MM.1S (cell line): Measurements from ENCODE around the gene TMEM134.

Experiments used
- DNase-seq: peaks from one replicate; pipeline ENCODE4 v3.0.0-alpha.2; 2015
- H2AFZ ChIP-seq: fragments of 300-600 bp; sonication (generic); 2 replicates; pipeline ENCODE4 v1.6.0; 2016; ENCODE audit warnings: antibody characterized with exemption, low read length
- H3F3A ChIP-seq: fragments of 300-600 bp; sonication (generic); 2 replicates; pipeline ENCODE4 v1.6.1; 2016; ENCODE audit warnings: mild to moderate bottlenecking, antibody characterized with exemption, low read length, moderate library complexity, mixed read lengths; ENCODE audit not compliant: insufficient read depth
- H3K27ac ChIP-seq: fragments of 300-600 bp; sonication (generic); 2 replicates; pipeline ENCODE4 v1.5.1; 2016; ENCODE audit warnings: mild to moderate bottlenecking, low read length
- H3K27me3 ChIP-seq: fragments of 300-600 bp; sonication (generic); replicated peaks from 2 replicates; pipeline ENCODE4 v1.6.0; 2016; ENCODE audit warnings: low read length; ENCODE audit not compliant: insufficient read depth
- H3K36me3 ChIP-seq: fragments of 300-600 bp; sonication (generic); replicated peaks from 2 replicates; pipeline ENCODE4 v1.6.1; 2016; ENCODE audit warnings: mild to moderate bottlenecking, low read length, mixed read lengths; ENCODE audit not compliant: insufficient read depth
- H3K4me1 ChIP-seq: fragments of 300-600 bp; sonication (generic); 2 replicates; pipeline ENCODE4 v1.6.1; 2016; ENCODE audit warnings: low read length, mixed read lengths
- H3K4me2 ChIP-seq: fragments of 300-600 bp; sonication (generic); 2 replicates; pipeline ENCODE4 v1.6.0; 2016; ENCODE audit warnings: low read depth, low read length
- H3K4me3 ChIP-seq: fragments of 300-600 bp; sonication (generic); 2 replicates; pipeline ENCODE4 v1.5.1; 2016; ENCODE audit warnings: low read length, mixed read lengths
- H3K79me2 ChIP-seq: fragments of 300-600 bp; sonication (generic); 2 replicates; pipeline ENCODE4 v1.6.1; 2016; ENCODE audit warnings: mixed run types, low read length, mixed read lengths
- H3K9ac ChIP-seq: fragments of 300-600 bp; sonication (generic); 2 replicates; pipeline ENCODE4 v1.6.1; 2016; ENCODE audit warnings: low read length, mixed read lengths
- H3K9me2 ChIP-seq: fragments of 300-600 bp; sonication (generic); replicated peaks from 2 replicates; pipeline ENCODE4 v1.6.1; 2016; ENCODE audit warnings: mild to moderate bottlenecking, low read length, mixed read lengths; ENCODE audit not compliant: insufficient read depth
- H3K9me3 ChIP-seq: fragments of 300-600 bp; sonication (generic); replicated peaks from 2 replicates; pipeline ENCODE4 v1.6.1; 2016; ENCODE audit warnings: mild to moderate bottlenecking, low read length, mixed read lengths; ENCODE audit not compliant: insufficient read depth
- H4K20me1 ChIP-seq: fragments of 300-600 bp; sonication (generic); 2 replicates; pipeline ENCODE4 v1.6.1; 2016; ENCODE audit warnings: mild to moderate bottlenecking, low read length, moderate library complexity, mixed read lengths; ENCODE audit not compliant: insufficient read depth
- CTCF ChIP-seq: fragments of 300-600 bp; sonication (generic); IDR thresholded peaks from 2 replicates; pipeline ENCODE4 v1.5.1; 2016; ENCODE audit warnings: antibody characterized with exemption, low read length, mixed read lengths
- EZH2 ChIP-seq: fragments of 300-600 bp; sonication (generic); optimal IDR thresholded peaks from 2 replicates; pipeline ENCODE3; 2017; ENCODE audit warnings: low read depth, mild to moderate bottlenecking, antibody characterized with exemption, low read length, mixed read lengths
- EZH2phosphoT487 ChIP-seq: fragments of 300-600 bp; sonication (generic); IDR thresholded peaks from 2 replicates; pipeline ENCODE4 v1.6.1; 2018; ENCODE audit warnings: antibody characterized with exemption, low read length

TMEM134 gene

GRCh38 chr11:67492801-67493547 is 23.9 kb upstream of the TMEM134 start:
- no peaks in the 10 kb centered on the region for H3K79me2 ChIP-seq
- H3F3A ChIP-seq: no peaks in the 10 kb centered on the region
- H3K4me3 ChIP-seq: no peak overlapping the region
- H3K4me2 ChIP-seq: no peak overlapping the region
- H2AFZ ChIP-seq: no peak overlapping the region
- H3K9ac ChIP-seq: no peak overlapping the region
- H4K20me1 ChIP-seq: no peaks in the 10 kb centered on the region
- H3K27ac ChIP-seq: no peak overlapping the region
- peaks cover 11% of the 10 kb centered on the region; the same call in 1 of the 2 replicates for H3K27me3 ChIP-seq
- H3K36me3 ChIP-seq: no peaks in the 10 kb centered on the region
- H3K9me2 ChIP-seq: no peaks in the 10 kb centered on the region
- H3K4me1 ChIP-seq: no peaks in the 10 kb centered on the region
- no peak for TF ChIP-seq CTCF
- no peak for TF ChIP-seq EZH2phosphoT487
- no peak for TF ChIP-seq EZH2
- DNase-seq: no peak
- H3K9me3 ChIP-seq: no peaks in the 10 kb centered on the region

- no peak overlapping the region for H3K9ac ChIP-seq
- H3K27me3 ChIP-seq: peaks cover 4% of the 10 kb centered on the region; the same call in 1 of the 2 replicates
- H4K20me1 ChIP-seq: no peaks in the 10 kb centered on the region
- H3K9me3 ChIP-seq: no peaks in the 10 kb centered on the region
- H3K79me2 ChIP-seq: no peaks in the 10 kb centered on the region
- H3K27ac ChIP-seq: no peak overlapping the region
- H3K4me2 ChIP-seq: no peak overlapping the region
- TF ChIP-seq EZH2: no peak
- TF ChIP-seq CTCF: no peak
- no peak for TF ChIP-seq EZH2phosphoT487
- no peaks in the 10 kb centered on the region for H3K9me2 ChIP-seq
- no peaks in the 10 kb centered on the region for H3F3A ChIP-seq
- DNase-seq: no peak
- H3K4me1 ChIP-seq: no peaks in the 10 kb centered on the region
- no peak overlapping the region for H3K4me3 ChIP-seq
- H2AFZ ChIP-seq: no peak overlapping the region
- H3K36me3 ChIP-seq: no peaks in the 10 kb centered on the region
Measured at GRCh38 chr11:67492069-67492727, 23.1 kb upstream of the TMEM134 start.

GRCh38 chr11:67491276-67492068 is 22.4 kb upstream of the TMEM134 start:
- Histone ChIP-seq H3F3A (no peaks in the 10 kb centered on the region), H3K9me2 (no peaks in the 10 kb centered on the region), H3K9ac (no peak overlapping the region), H4K20me1 (no peaks in the 10 kb centered on the region), H3K4me2 (no peak overlapping the region), H3K27ac (no peak overlapping the region), H3K79me2 (peaks cover 5% of the 10 kb centered on the region), H3K9me3 (no peaks in the 10 kb centered on the region), H3K4me3 (no peak overlapping the region), H2AFZ (no peak overlapping the region), H3K27me3 (no peaks in the 10 kb centered on the region), H3K4me1 (peaks cover 4% of the 10 kb centered on the region), H3K36me3 (no peaks in the 10 kb centered on the region)
- TF ChIP-seq EZH2phosphoT487 (no peak), CTCF (no peak)
- no peak for DNase-seq
